IgD-negative memory B cell (primary cell): ENCODE results near the gene APBA2. TPM values are rescaled to one million over a fixed set of nuclear protein-coding genes. Genes with fewer than 3 reads are reported as not detected.

Source experiments
- H3K27ac Mint-ChIP-seq, 3 donors: one replicate each; pipeline ENCODE4 v1.8.0; 2020 to 2022; ENCODE audit warnings: mild to moderate bottlenecking in 3 of 3, mixed read lengths in 3 of 3, moderate library complexity in 1 of 3
- H3K27me3 Mint-ChIP-seq: one replicate; pipeline ENCODE4 v1.8.0; 2021; ENCODE audit warnings: mixed read lengths
- H3K36me3 Mint-ChIP-seq: one replicate; pipeline ENCODE4 v1.8.0; 2020; ENCODE audit warnings: mild to moderate bottlenecking, mixed read lengths
- H3K4me1 Mint-ChIP-seq, 3 donors: one replicate each; pipeline ENCODE4 v1.8.0; 2020 to 2022; ENCODE audit warnings: mixed read lengths in 3 of 3, mild to moderate bottlenecking in 1 of 3
- H3K4me3 Mint-ChIP-seq, 4 donors: one replicate each; pipeline ENCODE4 v1.8.0; 2020 to 2022; ENCODE audit warnings: mild to moderate bottlenecking in 4 of 4, mixed read lengths in 4 of 4, moderate library complexity in 3 of 4
- H3K9me3 Mint-ChIP-seq, 3 donors: one replicate each; pipeline ENCODE4 v1.8.0; 2020 to 2021; ENCODE audit warnings: mixed read lengths in 3 of 3, mild to moderate bottlenecking in 1 of 3
- polyA plus RNA-seq: library from polyadenylated mRNA; unstranded; fragments of 300-500 nt; fragmentation: Illumina TruSeq; gene quantifications from one replicate; pipeline ENCODE4 v1.2.3, GENCODE V29; 2021

APBA2 gene
- polyA plus RNA-seq, 1 donor from 2014 or later: 3.5 TPM

GRCh38 chr15:29127506-29128430, 242.0 kb downstream of the APBA2 start:
- no peaks in the 10 kb centered on the region for H3K36me3 Mint-ChIP-seq
- H3K4me3 Mint-ChIP-seq: no peak overlapping the region
- H3K27ac Mint-ChIP-seq: no peak overlapping the region
- no peaks in the 10 kb centered on the region for H3K27me3 Mint-ChIP-seq
- no peaks in the 10 kb centered on the region for H3K4me1 Mint-ChIP-seq
- H3K9me3 Mint-ChIP-seq: no peaks in the 10 kb centered on the region

- H3K36me3 Mint-ChIP-seq: no peaks in the 10 kb centered on the region
- H3K4me3 Mint-ChIP-seq: no peak overlapping the region
- H3K27ac Mint-ChIP-seq: no peak overlapping the region
- no peaks in the 10 kb centered on the region for H3K9me3 Mint-ChIP-seq
- no peaks in the 10 kb centered on the region for H3K4me1 Mint-ChIP-seq
- no peaks in the 10 kb centered on the region for H3K27me3 Mint-ChIP-seq
Measured at GRCh38 chr15:29128671-29129070, 242.9 kb downstream of the APBA2 start.

- no peak overlapping the region for H3K4me3 Mint-ChIP-seq
- no peaks in the 10 kb centered on the region for H3K36me3 Mint-ChIP-seq
- no peak overlapping the region for H3K27ac Mint-ChIP-seq
- no peaks in the 10 kb centered on the region for H3K9me3 Mint-ChIP-seq
- no peaks in the 10 kb centered on the region for H3K4me1 Mint-ChIP-seq
- H3K27me3 Mint-ChIP-seq: no peaks in the 10 kb centered on the region
Measured at GRCh38 chr15:29129221-29129620, 243.4 kb downstream of the APBA2 start.

GRCh38 chr15:29129926-29130325, 244.2 kb downstream of the APBA2 start:
- no peak overlapping the region for H3K4me3 Mint-ChIP-seq
- H3K27me3 Mint-ChIP-seq: no peaks in the 10 kb centered on the region
- H3K9me3 Mint-ChIP-seq: no peaks in the 10 kb centered on the region
- no peak overlapping the region for H3K27ac Mint-ChIP-seq
- H3K36me3 Mint-ChIP-seq: no peaks in the 10 kb centered on the region
- H3K4me1 Mint-ChIP-seq: no peaks in the 10 kb centered on the region

- H3K4me3 Mint-ChIP-seq: no peak overlapping the region
- H3K9me3 Mint-ChIP-seq: no peaks in the 10 kb centered on the region
- no peaks in the 10 kb centered on the region for H3K4me1 Mint-ChIP-seq
- no peaks in the 10 kb centered on the region for H3K36me3 Mint-ChIP-seq
- H3K27ac Mint-ChIP-seq: no peak overlapping the region
- peaks cover 3% of the 10 kb centered on the region for H3K27me3 Mint-ChIP-seq
Measured at GRCh38 chr15:29130476-29130875, 244.7 kb downstream of the APBA2 start.

GRCh38 chr15:29130951-29131839, 245.4 kb downstream of the APBA2 start:
- Mint-ChIP-seq H3K27me3 (peaks cover 3% of the 10 kb centered on the region), H3K36me3 (no peaks in the 10 kb centered on the region), H3K4me3 (no peak overlapping the region), H3K4me1 (no peaks in the 10 kb centered on the region), H3K9me3 (no peaks in the 10 kb centered on the region), H3K27ac (no peak overlapping the region)

GRCh38 chr15:29131840-29132420, 246.2 kb downstream of the APBA2 start:
- peaks cover 3% of the 10 kb centered on the region for H3K27me3 Mint-ChIP-seq
- no peaks in the 10 kb centered on the region for H3K4me1 Mint-ChIP-seq
- no peaks in the 10 kb centered on the region for H3K9me3 Mint-ChIP-seq
- no peaks in the 10 kb centered on the region for H3K36me3 Mint-ChIP-seq
- H3K4me3 Mint-ChIP-seq: no peak overlapping the region
- no peak overlapping the region for H3K27ac Mint-ChIP-seq

GRCh38 chr15:29132735-29133181, 247.0 kb downstream of the APBA2 start:
- Mint-ChIP-seq H3K4me3 (no peak overlapping the region), H3K27ac (no peak overlapping the region), H3K4me1 (no peaks in the 10 kb centered on the region), H3K27me3 (peaks cover 3% of the 10 kb centered on the region), H3K9me3 (no peaks in the 10 kb centered on the region), H3K36me3 (no peaks in the 10 kb centered on the region)

- Mint-ChIP-seq H3K4me3 (no peak overlapping the region), H3K4me1 (no peaks in the 10 kb centered on the region), H3K27ac (no peak overlapping the region), H3K9me3 (no peaks in the 10 kb centered on the region), H3K27me3 (peaks cover 5% of the 10 kb centered on the region), H3K36me3 (no peaks in the 10 kb centered on the region)
Measured at GRCh38 chr15:29133321-29133720, 247.5 kb downstream of the APBA2 start.

- Mint-ChIP-seq H3K4me1 (peaks cover 0 to 2% (median 0%) of the 10 kb centered on the region in 3 donors), H3K27me3 (peaks cover 7% of the 10 kb centered on the region), H3K36me3 (no peaks in the 10 kb centered on the region), H3K4me3 (no peak overlapping the region), H3K9me3 (no peaks in the 10 kb centered on the region), H3K27ac (peak overlapping the region in 1 of 3 donors; percentile 77)
Measured at GRCh38 chr15:29133791-29134190, 248.0 kb downstream of the APBA2 start.

- peaks cover 7% of the 10 kb centered on the region for H3K27me3 Mint-ChIP-seq
- peak overlapping the region in 1 of 3 donors; percentile 77 for H3K27ac Mint-ChIP-seq
- H3K4me3 Mint-ChIP-seq: no peak overlapping the region
- no peaks in the 10 kb centered on the region for H3K9me3 Mint-ChIP-seq
- H3K36me3 Mint-ChIP-seq: no peaks in the 10 kb centered on the region
- H3K4me1 Mint-ChIP-seq: peaks cover 0 to 2% (median 0%) of the 10 kb centered on the region in 3 donors
Measured at GRCh38 chr15:29134239-29134638, 248.5 kb downstream of the APBA2 start.

GRCh38 chr15:29134641-29135308, 249.0 kb downstream of the APBA2 start:
- Mint-ChIP-seq H3K27ac (no peak overlapping the region), H3K36me3 (no peaks in the 10 kb centered on the region), H3K4me1 (peaks cover 0 to 2% (median 0%) of the 10 kb centered on the region in 3 donors), H3K4me3 (no peak overlapping the region), H3K27me3 (peaks cover 8% of the 10 kb centered on the region), H3K9me3 (no peaks in the 10 kb centered on the region)

- Mint-ChIP-seq H3K27me3 (peaks cover 9% of the 10 kb centered on the region), H3K9me3 (peaks cover 0 to 2% (median 0%) of the 10 kb centered on the region in 3 donors), H3K4me3 (no peak overlapping the region), H3K36me3 (no peaks in the 10 kb centered on the region), H3K4me1 (peaks cover 0 to 6% (median 0%) of the 10 kb centered on the region in 3 donors), H3K27ac (no peak overlapping the region)
Measured at GRCh38 chr15:29135309-29135657, 249.5 kb downstream of the APBA2 start.

GRCh38 chr15:29135702-29136646, 250.2 kb downstream of the APBA2 start:
- Mint-ChIP-seq H3K4me3 (no peak overlapping the region), H3K36me3 (no peaks in the 10 kb centered on the region), H3K4me1 (peaks cover 0 to 7% (median 0%) of the 10 kb centered on the region in 3 donors), H3K27me3 (peaks cover 9% of the 10 kb centered on the region), H3K27ac (no peak overlapping the region), H3K9me3 (peaks cover 0 to 2% (median 0%) of the 10 kb centered on the region in 3 donors)
